ENCODE data around the gene BTBD16. TPM values are rescaled to one million over a fixed set of nuclear protein-coding genes. Genes with fewer than 3 reads are reported as not detected.

BTBD16 gene
- total RNA-seq, 2 donors from 2014 or later: not detected

DNA sequence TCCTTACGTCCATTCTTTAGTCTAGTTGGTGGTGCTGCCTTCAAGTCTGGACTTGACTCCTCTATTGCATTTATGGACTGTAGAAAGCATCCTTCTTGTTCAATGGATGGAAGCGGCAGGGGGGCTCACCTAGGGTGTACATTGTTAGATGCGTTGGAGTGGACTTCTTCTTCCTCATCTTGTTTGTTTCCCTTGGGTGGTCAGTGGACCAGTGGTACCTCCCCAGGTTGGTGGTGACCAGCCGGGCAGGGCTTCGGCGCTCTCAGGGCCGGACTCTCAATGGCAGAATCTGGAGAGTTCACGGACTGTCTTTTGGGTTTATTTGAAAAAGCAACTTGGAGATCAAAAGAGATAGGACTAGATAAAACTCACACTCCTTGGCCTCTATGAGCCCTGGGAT is 6.2 kb upstream of the BTBD16 start:
- no peak overlapping the region for H3K27ac ChIP-seq
- no peaks in the 10 kb centered on the region for H3K9me3 ChIP-seq
- no peaks in the 10 kb centered on the region for H3K4me1 ChIP-seq
- no peak for DNase-seq
- no peaks in the 10 kb centered on the region for H3K36me3 ChIP-seq (replicated peaks in 1 of 2; ENCODE audit: insufficient read depth in 1 of 2, low read depth in 2 of 2)
- no peak overlapping the region for H3K4me3 ChIP-seq
- TF ChIP-seq, protein P1, sequence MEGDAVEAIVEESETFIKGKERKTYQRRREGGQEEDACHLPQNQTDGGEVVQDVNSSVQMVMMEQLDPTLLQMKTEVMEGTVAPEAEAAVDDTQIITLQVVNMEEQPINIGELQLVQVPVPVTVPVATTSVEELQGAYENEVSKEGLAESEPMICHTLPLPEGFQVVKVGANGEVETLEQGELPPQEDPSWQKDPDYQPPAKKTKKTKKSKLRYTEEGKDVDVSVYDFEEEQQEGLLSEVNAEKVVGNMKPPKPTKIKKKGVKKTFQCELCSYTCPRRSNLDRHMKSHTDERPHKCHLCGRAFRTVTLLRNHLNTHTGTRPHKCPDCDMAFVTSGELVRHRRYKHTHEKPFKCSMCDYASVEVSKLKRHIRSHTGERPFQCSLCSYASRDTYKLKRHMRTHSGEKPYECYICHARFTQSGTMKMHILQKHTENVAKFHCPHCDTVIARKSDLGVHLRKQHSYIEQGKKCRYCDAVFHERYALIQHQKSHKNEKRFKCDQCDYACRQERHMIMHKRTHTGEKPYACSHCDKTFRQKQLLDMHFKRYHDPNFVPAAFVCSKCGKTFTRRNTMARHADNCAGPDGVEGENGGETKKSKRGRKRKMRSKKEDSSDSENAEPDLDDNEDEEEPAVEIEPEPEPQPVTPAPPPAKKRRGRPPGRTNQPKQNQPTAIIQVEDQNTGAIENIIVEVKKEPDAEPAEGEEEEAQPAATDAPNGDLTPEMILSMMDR (IDR thresholded peaks at IDR 0.05): no peak
- TF ChIP-seq POLR2A (IDR thresholded peaks at IDR 0.05): no peak
- intact Hi-C loops (cut with DNase I): no loop called here
- no peaks in the 10 kb centered on the region for H3K27me3 ChIP-seq
- ATAC-seq: no peak
- WGBS, 2 donors: 86 to 95% methylated on average over 8 of the region's 8 CpGs

DNA sequence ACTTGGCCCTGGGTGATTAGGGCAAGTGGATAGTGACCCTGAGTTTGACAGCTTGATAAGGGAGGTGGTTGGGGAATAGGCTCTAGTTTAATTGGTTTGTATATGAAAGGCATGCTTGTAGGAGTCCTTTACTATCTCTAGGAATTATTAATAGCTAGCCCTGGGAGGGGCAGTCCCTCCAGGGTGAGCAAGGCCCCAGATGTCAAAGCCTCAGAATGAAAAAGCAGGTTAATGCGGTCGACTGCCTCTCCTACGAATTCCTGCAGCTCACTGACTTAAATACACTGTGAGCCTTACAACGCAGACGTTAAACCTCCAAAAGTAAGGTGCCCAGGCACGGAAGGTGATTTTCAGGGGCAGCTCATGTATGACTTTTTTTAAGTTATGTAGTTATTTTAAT is 5.2 kb upstream of the BTBD16 start:
- ATAC-seq (no peak), DNase-seq (no peak)
- Histone ChIP-seq H3K4me1 (no peaks in the 10 kb centered on the region), H3K27ac (no peak overlapping the region), H3K9me3 (no peaks in the 10 kb centered on the region), H3K4me3 (no peak overlapping the region), H3K27me3 (no peaks in the 10 kb centered on the region), H3K36me3 (replicated peaks in 1 of 2; ENCODE audit: insufficient read depth in 1 of 2, low read depth in 2 of 2) (no peaks in the 10 kb centered on the region)
- WGBS, 2 donors: 59 to 64% methylated on average over 6 of the region's 6 CpGs
- no peak for TF ChIP-seq POLR2A (IDR thresholded peaks at IDR 0.05)
- TF ChIP-seq, protein P1 (IDR thresholded peaks at IDR 0.05): no peak
- intact Hi-C loops (cut with DNase I): no loop called here

DNA sequence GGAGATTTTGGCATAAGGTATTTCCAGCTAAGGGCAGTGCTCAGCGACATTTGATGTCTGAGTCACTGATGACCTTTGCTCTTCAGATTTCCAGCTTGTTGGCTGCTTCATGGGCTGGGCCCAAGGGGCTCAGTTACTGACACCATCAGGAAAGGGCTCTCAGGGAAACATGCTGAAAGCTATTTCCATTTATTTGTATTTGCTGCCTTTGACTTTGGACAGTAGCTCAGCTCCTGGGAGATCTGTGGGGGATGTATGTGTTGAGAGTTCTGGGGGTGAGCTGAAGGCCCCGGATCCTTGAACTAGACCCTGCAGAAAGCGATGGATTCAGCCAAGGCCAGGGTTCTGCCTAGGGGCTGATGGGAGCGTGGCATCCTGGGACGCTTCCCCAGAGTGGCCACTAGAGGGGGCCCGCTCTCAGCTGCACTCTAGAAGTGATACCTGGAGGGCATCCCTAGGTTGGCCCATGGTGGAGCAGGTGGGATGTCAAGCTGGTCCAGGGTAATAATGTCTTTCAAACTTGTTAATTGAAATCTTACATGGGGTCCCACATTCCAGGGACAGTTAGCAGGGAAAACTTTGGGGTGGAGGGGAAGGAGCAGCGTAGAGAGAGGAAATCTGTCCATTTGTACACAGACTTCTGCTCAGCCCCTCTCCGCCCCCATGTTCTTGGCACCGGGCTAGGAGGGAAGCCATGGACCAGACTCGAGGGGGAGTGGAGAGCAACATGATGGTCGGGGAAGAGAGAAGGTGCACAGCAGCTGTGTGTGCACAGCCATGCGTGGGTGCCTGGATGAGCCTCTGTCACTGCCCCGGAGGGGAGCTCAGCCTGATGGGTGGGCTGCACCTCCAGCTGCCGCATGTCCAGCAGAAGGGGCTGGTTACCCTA is 3.0 kb upstream of the BTBD16 start:
- ATAC-seq (peak; percentile 68), DNase-seq (peak; percentile 37 to 54 (median 52))
- Histone ChIP-seq H3K36me3 (replicated peaks in 1 of 2; ENCODE audit: insufficient read depth in 1 of 2, low read depth in 2 of 2) (no peaks in the 10 kb centered on the region), H3K4me3 (no peak overlapping the region), H3K27me3 (no peaks in the 10 kb centered on the region), H3K4me1 (no peaks in the 10 kb centered on the region), H3K9me3 (no peaks in the 10 kb centered on the region), H3K27ac (no peak overlapping the region)
- intact Hi-C loops (cut with DNase I): no loop called here
- 42 to 50% methylated on average over 14 of the region's 14 CpGs for whole genome bisulfite sequencing, 2 donors
- no peak for TF ChIP-seq POLR2A (IDR thresholded peaks at IDR 0.05)
- TF ChIP-seq, protein P1 (IDR thresholded peaks at IDR 0.05): peak; percentile 62 to 96 (median 70)

DNA sequence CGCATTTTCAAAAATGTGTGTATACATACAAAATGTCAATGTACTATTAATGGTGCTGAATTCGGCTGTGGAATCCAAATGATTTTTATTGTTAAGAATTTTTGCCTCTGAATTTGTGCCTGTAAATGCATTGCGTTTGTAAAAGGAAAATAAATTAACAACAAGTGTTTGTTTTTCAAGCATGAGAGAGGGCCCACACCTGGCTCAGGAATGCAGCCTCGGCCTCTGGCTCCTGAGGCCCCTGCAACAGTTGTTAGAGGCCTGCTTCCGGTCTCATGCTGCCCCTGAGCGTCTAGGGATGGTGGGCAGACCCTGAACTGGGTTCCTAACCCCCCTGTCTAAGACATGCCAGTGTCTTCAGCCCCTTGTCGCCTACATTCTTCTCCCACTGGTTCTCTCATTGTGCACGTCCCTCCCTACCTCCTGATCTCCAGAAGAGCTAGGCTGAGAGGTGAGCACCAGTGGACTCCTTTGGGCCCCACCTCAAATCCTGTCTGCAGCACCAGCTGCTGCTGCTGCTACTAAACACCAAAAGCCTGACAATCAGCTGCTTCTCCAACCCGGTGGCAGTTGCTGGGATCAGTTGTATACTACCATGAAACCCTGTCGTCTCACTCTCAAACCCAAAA is 1.9 kb upstream of the BTBD16 start:
- ATAC-seq: no peak
- H3K27ac ChIP-seq: no peak overlapping the region
- no peaks in the 10 kb centered on the region for H3K36me3 ChIP-seq (replicated peaks in 1 of 2; ENCODE audit: insufficient read depth in 1 of 2, low read depth in 2 of 2)
- TF ChIP-seq, protein P1 (IDR thresholded peaks at IDR 0.05): no peak
- TF ChIP-seq POLR2A (IDR thresholded peaks at IDR 0.05): no peak
- intact Hi-C loops (cut with DNase I): no loop called here
- no peaks in the 10 kb centered on the region for H3K27me3 ChIP-seq
- H3K9me3 ChIP-seq: no peaks in the 10 kb centered on the region
- WGBS, 2 donors: 76 to 82% methylated on average over 10 of the region's 10 CpGs
- H3K4me3 ChIP-seq: no peak overlapping the region
- no peak for DNase-seq
- no peaks in the 10 kb centered on the region for H3K4me1 ChIP-seq

Data from body of pancreas (tissue), 4 donors.